CD1c-positive myeloid dendritic cell (primary cell): ENCODE measurements around the gene CD164L2.
"Not testable (repeated sequence)": the region's sequence is repeated elsewhere in the genome, so short reads cannot be mapped to it uniquely, and the experiment has no call there.

Experiments used
- DNase-seq: peaks from one replicate; pipeline ENCODE4 v3.0.0-alpha.2; 2016; ENCODE audit errors: extremely low spot score

The CD164L2 gene

GRCh38 chr1:27384797-27385196 is 1.7 kb upstream of the CD164L2 start:
- not testable (repeated sequence) for DNase-seq

- no peak for DNase-seq
Observed at GRCh38 chr1:27383661-27384060, 528 bp upstream of the CD164L2 start.

- DNase-seq, result no peak
Observed at GRCh38 chr1:27381969-27382762, 967 bp downstream of the CD164L2 start.

- no peak for DNase-seq
Observed at GRCh38 chr1:27380766-27381733, 2.1 kb downstream of the CD164L2 start.

- DNase-seq, result no peak
Observed at GRCh38 chr1:27380224-27380623, 2.9 kb downstream of the CD164L2 start.

GRCh38 chr1:27379564-27380122 is 3.5 kb downstream of the CD164L2 start:
- DNase-seq, result no peak

GRCh38 chr1:27377760-27378495 is 5.2 kb downstream of the CD164L2 start:
- no peak for DNase-seq

GRCh38 chr1:27374362-27375086 is 8.6 kb downstream of the CD164L2 start, which contains the start of gene FCN3:
FCN3 (minus strand) TSS chr1:27374824; CDS start chr1:27374818, 6 bp downstream.
- no peak for DNase-seq

GRCh38 chr1:27372808-27373690 is 10.1 kb downstream of the CD164L2 start:
- no peak for DNase-seq

- no peak for DNase-seq
Observed at GRCh38 chr1:27372022-27372807, 10.9 kb downstream of the CD164L2 start.

- peak; percentile 15 for DNase-seq
Observed at GRCh38 chr1:27368869-27369582, 14.1 kb downstream of the CD164L2 start.

GRCh38 chr1:27367160-27367650 is 15.9 kb downstream of the CD164L2 start:
- no peak for DNase-seq

- peak; percentile 52 for DNase-seq
Observed at GRCh38 chr1:27366411-27367159, 16.5 kb downstream of the CD164L2 start, which contains the start of gene MAP3K6. MAP3K6 (minus strand) TSS chr1:27366961; CDS start chr1:27366597, 364 bp downstream.

- peak; percentile 85 for DNase-seq
Observed at GRCh38 chr1:27366113-27366410, 17.1 kb downstream of the CD164L2 start.

- peak; percentile 88 for DNase-seq
Observed at GRCh38 chr1:27365372-27366112, 17.6 kb downstream of the CD164L2 start.

GRCh38 chr1:27364696-27365371 is 18.3 kb downstream of the CD164L2 start:
- no peak for DNase-seq
